Calu3 (cell line): ENCODE data around the gene AGPAT3. TPM values are rescaled to one million over a fixed set of nuclear protein-coding genes. Genes with fewer than 3 reads are reported as not detected.

Experiments used
- BruUV-seq: library from RNA; stranded (reverse); fragments of 400-500 nt; replicated peaks from 2 replicates; lab custom pipeline; 2021; lab: Mats Ljungman, UMichigan
- CTCF ChIA-PET: fragments of 300-600 bp; sonication (Branson Sonifier 250); formaldehyde crosslinking; loops from one replicate; lab custom pipeline; 2022; ENCODE audit warnings: antibody characterized with exemption; lab: Charles Lee
- DNase-seq: peaks from one replicate; pipeline ENCODE4 v3.0.0; 2022
- H3K27ac Mint-ChIP-seq: one replicate; pipeline ENCODE4 v1.8.0; 2022; ENCODE audit warnings: mixed read lengths; ENCODE audit not compliant: unreplicated experiment
- H3K27me3 Mint-ChIP-seq: one replicate; pipeline ENCODE4 v1.8.0; 2022; ENCODE audit warnings: mixed read lengths; ENCODE audit not compliant: unreplicated experiment
- H3K36me3 Mint-ChIP-seq: one replicate; pipeline ENCODE4 v1.8.0; 2022; ENCODE audit warnings: mild to moderate bottlenecking, moderate library complexity, mixed read lengths; ENCODE audit not compliant: insufficient read depth, unreplicated experiment
- H3K4me1 Mint-ChIP-seq: one replicate; pipeline ENCODE4 v1.8.0; 2022; ENCODE audit warnings: mild to moderate bottlenecking, low read depth, mixed read lengths; ENCODE audit not compliant: unreplicated experiment
- H3K4me3 Mint-ChIP-seq: one replicate; pipeline ENCODE4 v1.8.0; 2022; ENCODE audit warnings: mild to moderate bottlenecking, low read depth, moderate library complexity, mixed read lengths; ENCODE audit not compliant: unreplicated experiment
- H3K9me3 Mint-ChIP-seq: one replicate; pipeline ENCODE4 v1.8.0; 2022; ENCODE audit warnings: low read depth, mixed read lengths; ENCODE audit not compliant: unreplicated experiment
- intact Hi-C: fragments of 100-400 bp; cut with micrococcal nuclease; formaldehyde crosslinking; loops from one replicate; pipeline ENCODE4 v1.10.0; 2022; ENCODE audit not compliant: unreplicated experiment
- total RNA-seq: library from RNA; stranded (reverse); gene quantifications from 2 replicates; pipeline ENCODE4 v1.2.3, GENCODE V29; 2022
- TF ChIP-seq, protein P1 (sequence below): fragments of 200-600 bp; IDR thresholded peaks from one replicate; pipeline ENCODE4 v1.8.0; 2022; ENCODE audit warnings: antibody characterized with exemption; ENCODE audit not compliant: unreplicated experiment

AGPAT3 gene
- total RNA-seq, 1 experiment from 2014 or later, result 61.2 TPM

DNA sequence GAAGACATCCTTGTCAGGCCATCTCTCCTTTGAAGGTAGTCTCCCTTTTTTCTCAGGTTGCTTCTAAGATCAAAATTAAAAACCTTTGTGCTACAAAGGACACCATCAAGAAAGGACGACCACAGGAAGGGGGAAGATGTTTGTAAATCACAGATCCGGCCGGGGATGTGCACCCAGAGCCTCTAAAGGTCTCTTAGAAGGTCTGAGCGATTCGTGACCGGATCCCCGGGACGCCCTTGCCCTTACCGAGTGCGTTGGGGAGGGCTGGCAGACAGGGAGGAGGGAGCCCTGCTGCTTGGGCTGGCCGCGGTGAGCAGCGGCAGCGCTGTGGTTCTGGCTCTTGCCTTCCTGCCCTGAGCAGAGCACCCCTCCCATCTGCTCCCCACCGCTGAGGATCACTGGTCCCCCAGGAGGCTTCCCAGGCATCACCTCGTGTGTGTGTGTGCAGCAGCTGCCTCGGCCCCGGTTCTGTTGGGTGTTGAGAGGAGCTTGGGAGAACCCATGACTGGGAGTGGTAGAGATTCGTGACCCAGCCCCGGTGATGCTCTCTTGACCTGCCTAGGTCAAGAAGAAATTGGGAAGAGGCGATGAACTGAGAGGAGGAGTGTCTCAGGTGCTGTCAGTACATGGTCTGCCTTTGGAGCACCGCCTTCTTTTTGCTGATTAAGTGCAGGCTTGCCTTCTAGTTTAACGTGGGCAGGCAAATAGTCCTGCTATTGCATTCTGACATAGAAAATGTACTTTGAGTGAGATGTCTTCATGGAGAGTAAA lies 34.5 kb downstream of the AGPAT3 start:
- Mint-ChIP-seq H3K36me3 (peaks cover 4% of the 10 kb centered on the region), H3K27me3 (no peaks in the 10 kb centered on the region), H3K4me1 (no peaks in the 10 kb centered on the region), H3K9me3 (no peaks in the 10 kb centered on the region), H3K4me3 (no peak overlapping the region), H3K27ac (no peak overlapping the region)
- BruUV-seq, result no TSS peak
- no peak for DNase-seq
- CTCF ChIA-PET, result no interaction called here
- intact Hi-C loops, result no loop called here
- TF ChIP-seq, protein P1, sequence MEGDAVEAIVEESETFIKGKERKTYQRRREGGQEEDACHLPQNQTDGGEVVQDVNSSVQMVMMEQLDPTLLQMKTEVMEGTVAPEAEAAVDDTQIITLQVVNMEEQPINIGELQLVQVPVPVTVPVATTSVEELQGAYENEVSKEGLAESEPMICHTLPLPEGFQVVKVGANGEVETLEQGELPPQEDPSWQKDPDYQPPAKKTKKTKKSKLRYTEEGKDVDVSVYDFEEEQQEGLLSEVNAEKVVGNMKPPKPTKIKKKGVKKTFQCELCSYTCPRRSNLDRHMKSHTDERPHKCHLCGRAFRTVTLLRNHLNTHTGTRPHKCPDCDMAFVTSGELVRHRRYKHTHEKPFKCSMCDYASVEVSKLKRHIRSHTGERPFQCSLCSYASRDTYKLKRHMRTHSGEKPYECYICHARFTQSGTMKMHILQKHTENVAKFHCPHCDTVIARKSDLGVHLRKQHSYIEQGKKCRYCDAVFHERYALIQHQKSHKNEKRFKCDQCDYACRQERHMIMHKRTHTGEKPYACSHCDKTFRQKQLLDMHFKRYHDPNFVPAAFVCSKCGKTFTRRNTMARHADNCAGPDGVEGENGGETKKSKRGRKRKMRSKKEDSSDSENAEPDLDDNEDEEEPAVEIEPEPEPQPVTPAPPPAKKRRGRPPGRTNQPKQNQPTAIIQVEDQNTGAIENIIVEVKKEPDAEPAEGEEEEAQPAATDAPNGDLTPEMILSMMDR, result no peak

DNA sequence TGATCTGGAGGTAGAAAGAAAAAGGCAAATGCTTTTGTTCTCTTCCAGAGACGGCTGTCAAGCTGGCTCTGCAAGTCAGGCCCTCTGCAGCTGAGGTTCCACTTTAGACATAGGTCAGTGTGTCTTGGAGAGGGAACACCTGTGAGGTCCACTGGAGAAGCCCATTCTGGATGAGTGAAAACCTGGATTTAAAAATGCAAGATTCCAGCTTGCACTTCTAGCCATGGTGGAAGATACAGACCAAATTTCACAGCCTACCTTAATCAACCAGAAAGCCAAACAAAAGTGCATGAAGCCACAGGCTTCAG lies 35.0 kb downstream of the AGPAT3 start:
- intact Hi-C loops, result no loop called here
- BruUV-seq, result no TSS peak
- CTCF ChIA-PET, result no interaction called here
- H3K36me3 Mint-ChIP-seq, result peaks cover 4% of the 10 kb centered on the region
- TF ChIP-seq, protein P1, result no peak
- H3K4me1 Mint-ChIP-seq, result no peaks in the 10 kb centered on the region
- no peaks in the 10 kb centered on the region for H3K27me3 Mint-ChIP-seq
- DNase-seq, result no peak
- no peak overlapping the region for H3K27ac Mint-ChIP-seq
- H3K4me3 Mint-ChIP-seq, result no peak overlapping the region
- H3K9me3 Mint-ChIP-seq, result no peaks in the 10 kb centered on the region

DNA sequence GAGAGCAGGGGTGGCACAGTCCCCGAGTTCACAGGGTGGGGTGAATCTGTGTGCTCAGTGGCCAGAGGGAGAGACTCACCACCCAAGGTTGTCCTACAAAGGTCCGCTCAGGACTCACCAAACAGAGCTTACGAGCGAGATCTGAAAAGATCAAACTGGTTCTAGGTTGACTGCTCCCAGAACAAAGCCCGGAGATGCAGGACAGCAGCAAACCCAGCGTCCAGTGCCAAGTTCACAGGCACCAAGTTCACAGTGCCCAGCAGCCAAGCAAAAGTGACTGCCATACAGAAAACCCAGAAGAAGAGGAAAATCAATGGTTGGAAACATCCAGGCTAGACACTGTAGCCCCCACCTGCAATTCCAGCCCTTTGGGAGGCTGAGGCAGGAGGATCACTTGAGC lies 35.7 kb downstream of the AGPAT3 start:
- BruUV-seq, result no TSS peak
- DNase-seq, result no peak
- Mint-ChIP-seq H3K27ac (no peak overlapping the region), H3K4me1 (no peaks in the 10 kb centered on the region), H3K4me3 (no peak overlapping the region), H3K9me3 (no peaks in the 10 kb centered on the region), H3K36me3 (peaks cover 6% of the 10 kb centered on the region), H3K27me3 (no peaks in the 10 kb centered on the region)
- intact Hi-C loops, result no loop called here
- CTCF ChIA-PET, result interaction anchor here (0.6 to 0.7 kb wide), 2 partner anchors 15 to 99 kb away, joined by 3 to 4 read pairs; no protein-coding TSS in a partner anchor
- TF ChIP-seq, protein P1, result no peak

DNA sequence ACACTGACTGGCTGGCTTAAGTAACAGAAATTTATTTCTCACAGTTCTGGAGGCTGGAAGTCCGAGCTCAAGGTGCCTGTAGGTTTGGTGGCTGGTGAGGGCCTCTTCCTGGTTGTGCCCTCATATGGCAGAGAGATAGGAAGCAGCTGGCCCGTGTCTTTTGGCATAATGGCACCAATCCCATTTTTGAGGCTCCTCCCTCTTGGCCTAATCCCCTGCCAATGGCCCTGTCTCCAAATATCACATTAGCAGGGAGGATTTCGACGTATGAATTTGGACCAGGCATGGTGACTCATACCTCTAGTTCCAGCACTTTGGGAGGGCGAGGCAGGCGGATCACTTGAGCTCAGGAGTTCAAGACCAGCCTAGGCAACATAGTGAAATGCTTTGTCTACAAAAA lies 37.4 kb downstream of the AGPAT3 start:
- DNase-seq, result no peak
- Mint-ChIP-seq H3K4me3 (no peak overlapping the region), H3K4me1 (no peaks in the 10 kb centered on the region), H3K9me3 (no peaks in the 10 kb centered on the region), H3K36me3 (peaks cover 14% of the 10 kb centered on the region), H3K27me3 (no peaks in the 10 kb centered on the region), H3K27ac (no peak overlapping the region)
- CTCF ChIA-PET, result no interaction called here
- intact Hi-C loops, result no loop called here
- no TSS peak for BruUV-seq
- TF ChIP-seq, protein P1, result no peak
